Mucosa of gallbladder (tissue), 1 donor: ENCODE results near the gene MARCHF3. TPM values are rescaled to one million over a fixed set of nuclear protein-coding genes. Genes with fewer than 3 reads are reported as not detected.

Source experiments
- DNase-seq: peaks from one replicate; pipeline ENCODE4 v3.0.0-alpha.2; 2020; ENCODE audit warnings: low spot score
- total RNA-seq: library from RNA; stranded (reverse); gene quantifications from one replicate; pipeline ENCODE4 v1.2.1, GENCODE V29; 2021
- donor health status: DM: no; HTN: no; CAD: no.

MARCHF3 gene
- total RNA-seq, 1 donor from 2014 or later, result 48.2 TPM

GRCh38 chr5:126983874-126984266 is 46.5 kb downstream of the MARCHF3 start:
- no peak for DNase-seq

DNA sequence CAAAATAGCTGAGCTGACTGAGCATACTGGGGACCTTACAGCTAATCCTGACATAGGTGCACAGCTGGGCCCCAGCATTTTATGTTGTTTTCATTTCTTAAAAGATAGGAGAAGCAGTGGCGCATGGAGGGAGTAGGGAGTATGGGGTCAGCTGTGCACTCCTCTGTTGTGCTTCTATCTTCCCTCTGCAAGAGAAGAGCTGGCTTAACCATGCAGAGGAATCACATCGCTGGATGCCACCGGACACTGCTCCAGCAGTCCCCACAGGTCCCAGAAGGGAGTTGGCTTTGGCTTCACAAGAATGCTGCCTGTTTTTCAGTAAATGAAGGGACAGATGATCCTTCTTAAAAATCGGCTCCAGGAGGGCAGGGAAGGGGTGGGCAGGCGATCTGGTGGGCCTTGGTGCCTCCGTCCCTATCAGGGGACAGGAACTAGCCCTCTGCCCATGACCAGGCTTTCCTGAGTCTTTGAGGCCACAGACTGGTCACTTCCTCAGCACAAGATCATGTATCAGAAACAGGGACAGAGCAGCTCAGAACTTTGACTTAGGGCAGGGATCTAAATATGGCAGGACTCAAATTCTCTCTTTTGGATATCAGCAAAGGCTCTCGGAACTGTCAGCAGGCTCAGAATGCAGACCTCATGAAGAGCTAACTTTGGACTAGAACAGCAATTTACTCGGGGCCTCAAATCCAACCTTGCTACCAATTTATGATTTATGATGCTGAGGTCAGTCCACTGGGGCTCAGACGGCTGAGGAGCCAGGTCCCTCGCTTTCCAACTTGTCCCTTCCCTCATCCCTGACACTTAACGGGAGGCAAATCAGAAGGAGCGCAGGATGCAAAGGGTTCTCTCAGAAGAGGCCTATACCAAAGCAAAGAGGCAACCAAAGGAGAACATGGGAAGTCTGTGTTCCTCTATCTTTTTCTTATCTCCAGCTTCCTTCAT is 47.2 kb downstream of the MARCHF3 start:
- no peak for DNase-seq

DNA sequence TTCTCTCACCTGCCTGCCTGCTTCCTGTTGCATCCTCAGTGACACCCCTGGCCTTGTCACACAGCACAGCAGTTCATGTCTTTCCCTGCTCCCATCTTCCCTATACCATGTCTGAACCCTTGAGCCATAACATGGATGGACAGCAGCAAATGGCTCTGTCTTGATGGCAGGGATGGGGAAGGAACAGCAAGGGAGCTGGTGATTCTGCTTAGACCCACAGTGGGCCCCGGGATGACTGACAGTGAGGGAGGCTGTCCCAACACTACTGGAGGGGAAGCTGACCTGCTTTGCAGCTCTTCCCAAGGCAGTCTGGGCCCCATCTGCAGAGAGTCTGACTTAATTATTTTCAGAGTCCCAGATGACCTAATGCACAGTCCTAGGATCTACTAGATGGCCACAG is 48.2 kb downstream of the MARCHF3 start:
- no peak for DNase-seq

DNA sequence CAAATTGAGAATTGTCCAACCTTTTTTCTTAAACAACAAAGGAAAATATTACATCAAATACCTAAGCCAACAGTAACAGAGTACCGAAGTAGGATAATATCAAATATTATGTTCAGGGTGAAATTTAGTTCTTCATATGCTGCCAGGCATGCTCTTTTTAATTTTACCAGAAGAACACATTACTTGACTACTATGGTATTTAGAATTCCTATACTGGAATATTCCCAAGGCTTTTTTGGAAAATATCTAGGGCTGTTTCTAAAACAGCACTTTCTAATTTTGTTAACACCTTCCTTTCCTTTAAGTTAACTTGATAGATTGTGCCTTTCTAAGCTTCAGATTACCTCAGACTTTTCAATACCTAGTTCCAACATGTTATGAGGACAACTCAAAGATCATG is 48.7 kb downstream of the MARCHF3 start:
- no peak for DNase-seq

GRCh38 chr5:126981222-126981621 is 49.1 kb downstream of the MARCHF3 start:
- no peak for DNase-seq

DNA sequence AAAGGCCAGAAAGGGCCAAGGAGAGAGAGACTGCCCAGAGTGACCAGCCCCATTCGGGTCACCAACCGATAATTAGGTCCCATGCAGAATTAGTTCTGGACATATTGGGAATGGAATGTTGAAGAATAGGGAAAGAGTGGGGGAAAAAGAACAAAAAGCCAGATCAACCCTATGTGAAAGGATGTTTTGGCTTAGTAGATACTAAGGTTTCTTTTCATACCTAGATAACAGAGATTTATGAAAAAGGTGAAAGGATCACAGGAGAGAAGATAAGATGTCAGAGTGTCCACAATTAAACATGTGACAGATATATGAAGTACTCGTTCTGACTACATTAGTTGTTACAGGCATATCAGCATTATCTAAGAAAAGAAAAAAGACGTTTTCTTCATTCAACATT is 52.1 kb downstream of the MARCHF3 start:
- DNase-seq, result no peak

GRCh38 chr5:126976520-126977172 is 53.7 kb downstream of the MARCHF3 start:
- DNase-seq, result no peak

- no peak for DNase-seq
These were observed 54.6 kb downstream of the MARCHF3 start for GRCh38 chr5:126975796-126976195.

GRCh38 chr5:126973193-126973592 is 57.2 kb downstream of the MARCHF3 start:
- DNase-seq, result no peak

DNA sequence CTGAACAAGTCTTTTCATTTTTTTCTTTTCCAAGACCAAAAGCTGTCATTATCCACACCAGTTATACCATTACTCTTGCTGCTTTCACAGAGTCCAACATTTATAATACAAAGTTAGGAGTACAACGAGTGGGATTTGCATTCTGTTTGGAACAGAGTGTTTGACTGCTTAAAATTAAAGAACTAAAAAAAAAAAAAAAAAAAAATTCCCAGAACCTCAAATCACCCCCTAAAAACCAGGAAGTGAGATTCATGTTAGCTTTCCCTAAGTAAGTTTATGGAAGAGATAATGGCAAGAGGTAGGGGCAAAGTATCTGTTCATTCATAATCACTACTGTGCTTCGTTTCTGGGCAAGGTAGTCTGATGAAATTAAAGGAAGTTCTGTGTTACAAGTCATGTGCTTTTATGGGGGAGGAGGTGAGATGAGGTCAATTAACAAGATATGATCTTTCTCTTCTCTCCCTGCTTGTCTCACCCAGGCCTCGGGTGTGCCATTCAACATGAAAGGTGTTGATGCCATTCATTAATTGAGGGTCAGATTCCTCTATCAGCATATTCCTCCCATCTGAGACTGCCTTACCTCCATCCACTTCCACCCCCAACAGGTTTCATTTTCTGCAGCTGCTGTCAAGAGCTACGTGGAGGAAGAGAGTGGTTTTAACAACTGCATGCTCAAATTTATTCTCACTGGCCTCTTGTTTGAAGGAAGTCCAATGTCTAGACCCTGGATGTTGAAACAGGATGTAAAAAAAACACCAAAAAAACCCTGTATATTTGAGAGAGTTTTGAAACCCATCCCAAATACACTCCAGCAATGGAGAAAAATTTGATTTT is 58.1 kb downstream of the MARCHF3 start:
- no peak for DNase-seq

GRCh38 chr5:126971455-126972031 is 58.8 kb downstream of the MARCHF3 start:
- DNase-seq, result no peak

DNA sequence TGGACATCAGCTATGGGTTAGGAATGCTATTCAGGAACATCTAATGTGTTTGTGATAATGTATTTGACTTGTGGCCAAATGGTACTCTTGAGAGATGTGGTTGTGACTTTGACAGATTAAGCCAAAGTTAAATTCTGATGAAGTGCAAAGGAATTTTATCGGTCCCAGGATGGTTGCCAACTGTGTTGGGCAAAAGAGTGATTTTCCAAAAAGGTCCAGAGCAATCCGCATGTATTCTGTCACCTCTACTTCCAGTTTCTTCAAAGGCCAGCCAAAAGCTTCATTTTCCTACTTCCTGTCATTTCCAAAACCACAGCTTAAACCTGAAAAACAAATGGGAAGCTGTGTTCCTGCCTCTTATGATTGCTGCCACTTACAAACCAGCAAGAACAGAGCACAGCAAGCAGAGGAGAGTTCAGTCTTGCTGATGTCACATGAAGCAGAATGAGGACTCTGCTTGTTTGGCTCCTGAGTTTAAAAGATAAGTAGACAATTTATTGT is 59.8 kb downstream of the MARCHF3 start:
- DNase-seq, result no peak

GRCh38 chr5:126969548-126969947 is 60.8 kb downstream of the MARCHF3 start:
- no peak for DNase-seq

DNA sequence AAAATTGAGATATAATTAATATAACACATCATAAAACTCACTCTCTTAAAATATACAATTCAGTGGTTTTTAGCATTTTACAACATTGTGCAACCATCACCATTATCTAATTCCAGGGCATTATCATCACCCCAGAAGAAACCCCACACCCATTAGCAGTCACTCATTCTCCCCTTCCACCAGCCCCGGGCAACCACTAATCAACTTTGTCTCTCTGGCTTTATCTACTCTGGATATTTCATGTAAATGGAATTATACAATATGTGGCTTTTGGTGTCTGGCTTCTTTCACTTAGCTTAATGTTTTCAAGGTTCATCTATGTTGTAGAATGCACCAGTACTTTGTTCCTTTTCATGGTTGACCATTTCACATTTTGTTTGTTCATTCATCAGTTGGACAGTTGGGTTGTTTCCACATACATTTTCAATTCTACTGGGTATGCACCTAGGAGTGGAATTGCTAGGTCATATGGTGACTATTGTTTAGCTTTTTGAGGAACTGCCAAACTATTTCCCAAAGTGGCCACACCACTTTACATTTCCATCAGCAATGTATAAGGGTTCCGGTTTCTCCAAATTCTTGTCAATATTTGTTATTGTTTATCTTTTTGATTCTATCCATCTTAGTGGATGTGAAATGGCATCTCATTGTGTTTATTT is 62.4 kb downstream of the MARCHF3 start:
- DNase-seq, result no peak

DNA sequence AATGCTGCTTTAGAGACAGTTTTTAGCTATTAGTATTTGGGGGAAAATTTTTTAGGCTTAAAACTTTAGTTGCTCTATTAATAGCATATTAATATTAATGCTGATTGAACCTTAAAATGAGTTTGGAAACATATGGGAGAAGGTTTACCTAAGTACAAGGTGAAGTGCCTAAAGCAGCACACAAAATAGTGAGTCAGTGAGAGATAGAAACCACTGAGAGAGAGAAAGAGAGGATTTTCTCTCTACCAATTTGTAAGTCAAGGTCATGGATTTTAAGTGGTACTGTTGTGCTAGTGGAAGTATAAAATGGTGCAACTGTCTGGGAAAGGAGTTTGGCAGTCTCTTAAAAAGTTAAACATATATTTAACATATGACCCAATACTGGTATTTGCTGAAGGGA is 64.9 kb downstream of the MARCHF3 start:
- no peak for DNase-seq

DNA sequence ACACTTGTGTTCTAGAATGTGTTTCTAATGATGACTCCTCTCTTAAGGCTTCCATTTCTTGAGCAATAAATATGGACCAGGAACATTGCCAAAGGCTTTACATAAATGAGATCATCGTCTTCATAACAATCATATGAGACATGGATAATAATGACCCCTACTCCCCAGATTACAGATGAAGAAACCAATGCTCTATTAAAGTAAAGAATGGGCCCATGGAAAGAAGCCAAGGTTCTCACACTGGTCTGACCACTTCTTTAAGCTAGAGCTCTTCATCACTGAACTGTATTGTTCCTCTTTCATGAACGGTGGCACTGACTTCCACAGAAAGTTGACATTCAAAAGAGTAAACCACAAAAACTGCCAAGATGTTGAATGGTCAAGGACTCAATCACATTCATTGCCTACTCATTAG is 65.3 kb downstream of the MARCHF3 start:
- no peak for DNase-seq

DNA sequence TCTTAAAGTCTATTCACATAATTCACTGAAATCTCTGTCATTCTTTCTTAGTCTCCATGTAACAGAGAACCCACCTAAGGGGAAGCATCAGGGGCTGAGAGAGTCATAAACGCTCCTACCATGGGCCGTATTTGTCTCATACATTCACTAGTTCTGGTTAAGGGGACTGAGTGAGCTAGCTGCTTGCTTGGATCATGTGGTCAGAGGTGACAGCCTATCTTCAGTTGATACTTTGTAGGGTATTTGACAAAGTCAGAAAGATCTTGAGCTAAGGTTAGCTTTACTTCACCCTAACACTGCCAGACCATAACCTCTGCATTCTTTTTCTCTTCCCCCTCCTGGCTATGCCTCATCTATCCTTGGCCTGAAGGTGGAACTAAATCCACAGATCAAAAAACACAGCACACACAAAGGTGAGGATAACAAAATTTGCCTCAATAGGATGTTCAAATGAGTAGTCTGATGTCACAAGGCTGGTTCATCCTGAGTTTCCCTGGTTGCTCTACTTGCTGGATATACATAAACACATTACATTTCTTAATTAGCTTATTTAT is 66.5 kb downstream of the MARCHF3 start:
- DNase-seq, result no peak

GRCh38 chr5:126961702-126962101 is 68.7 kb downstream of the MARCHF3 start:
- DNase-seq, result no peak

- no peak for DNase-seq
These were observed 69.2 kb downstream of the MARCHF3 start for GRCh38 chr5:126961128-126961527.

DNA sequence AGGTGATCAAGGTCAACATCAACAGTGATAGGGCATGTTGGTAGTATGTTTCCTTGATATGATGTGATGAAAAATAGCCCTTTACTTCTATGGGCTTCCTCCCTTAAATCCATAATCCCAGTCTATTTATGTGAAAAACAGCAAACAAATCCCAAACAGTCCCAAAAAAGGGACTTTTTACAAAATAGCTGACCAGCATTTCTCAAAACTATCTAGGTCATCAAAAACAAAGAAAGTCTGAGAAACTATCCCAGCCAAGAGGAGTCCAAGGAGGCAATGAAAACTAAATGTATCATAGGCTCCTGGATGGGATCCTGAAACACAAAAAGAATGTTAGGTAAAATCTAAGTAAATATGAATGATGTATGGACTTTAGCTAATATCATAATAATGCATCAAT is 71.2 kb downstream of the MARCHF3 start:
- no peak for DNase-seq

GRCh38 chr5:126956991-126957390 is 73.4 kb downstream of the MARCHF3 start:
- no peak for DNase-seq
